Breast epithelium (tissue), 3 donors: ENCODE data around the gene CDHR2.

ENCODE experiments used
- POLR2A ChIP-seq: fragments of 450-650 bp; IDR thresholded peaks from one replicate; pipeline ENCODE4 v1.6.1; 2016; ENCODE audit warnings: antibody characterized with exemption, mild to moderate bottlenecking, moderate library complexity
- POLR2AphosphoS5 ChIP-seq, 3 donors: sonication (generic); formaldehyde crosslinking; IDR thresholded peaks; one replicate each; pipeline ENCODE4 v1.6.1; 2017; ENCODE audit warnings: antibody characterized with exemption in 3 of 3
- TF ChIP-seq, protein P1 (sequence below), 3 donors: fragments of 450-650 bp; IDR thresholded peaks; one replicate each; pipeline ENCODE4 v1.5.1; 2016 to 2017; ENCODE audit warnings: antibody characterized with exemption in 3 of 3, mild to moderate bottlenecking in 3 of 3, moderate library complexity in 3 of 3

- no peak for TF ChIP-seq POLR2A
- TF ChIP-seq, protein P1, sequence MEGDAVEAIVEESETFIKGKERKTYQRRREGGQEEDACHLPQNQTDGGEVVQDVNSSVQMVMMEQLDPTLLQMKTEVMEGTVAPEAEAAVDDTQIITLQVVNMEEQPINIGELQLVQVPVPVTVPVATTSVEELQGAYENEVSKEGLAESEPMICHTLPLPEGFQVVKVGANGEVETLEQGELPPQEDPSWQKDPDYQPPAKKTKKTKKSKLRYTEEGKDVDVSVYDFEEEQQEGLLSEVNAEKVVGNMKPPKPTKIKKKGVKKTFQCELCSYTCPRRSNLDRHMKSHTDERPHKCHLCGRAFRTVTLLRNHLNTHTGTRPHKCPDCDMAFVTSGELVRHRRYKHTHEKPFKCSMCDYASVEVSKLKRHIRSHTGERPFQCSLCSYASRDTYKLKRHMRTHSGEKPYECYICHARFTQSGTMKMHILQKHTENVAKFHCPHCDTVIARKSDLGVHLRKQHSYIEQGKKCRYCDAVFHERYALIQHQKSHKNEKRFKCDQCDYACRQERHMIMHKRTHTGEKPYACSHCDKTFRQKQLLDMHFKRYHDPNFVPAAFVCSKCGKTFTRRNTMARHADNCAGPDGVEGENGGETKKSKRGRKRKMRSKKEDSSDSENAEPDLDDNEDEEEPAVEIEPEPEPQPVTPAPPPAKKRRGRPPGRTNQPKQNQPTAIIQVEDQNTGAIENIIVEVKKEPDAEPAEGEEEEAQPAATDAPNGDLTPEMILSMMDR (IDR thresholded peaks at IDR 0.05) = no peak
- no peak for TF ChIP-seq POLR2AphosphoS5 (IDR thresholded peaks at IDR 0.05)
Measured at GRCh38 chr5:176564002-176564401, 14.9 kb downstream of the CDHR2 start.
